Lower leg skin (tissue), 3 donors: Measurements from ENCODE around the gene OR4K17.

Experiments used
- CTCF ChIP-seq, 3 donors: fragments of 450-650 bp; IDR thresholded peaks; one replicate each; pipeline ENCODE4 v1.5.1; 2016; ENCODE audit warnings: antibody characterized with exemption in 3 of 3, mild to moderate bottlenecking in 3 of 3, moderate library complexity in 2 of 3
- POLR2A ChIP-seq, 2 donors: fragments of 450-650 bp; IDR thresholded peaks; one replicate each; pipeline ENCODE4 v1.6.1; 2016 to 2017; ENCODE audit warnings: antibody characterized with exemption in 2 of 2, mild to moderate bottlenecking in 1 of 2, moderate library complexity in 1 of 2

GRCh38 chr14:20144820-20145219 is 34.3 kb downstream of the OR4K17 start:
- TF ChIP-seq CTCF (IDR thresholded peaks at IDR 0.05) (no peak), POLR2A (IDR thresholded peaks at IDR 0.05) (no peak)
